ENCODE data around the gene CRYBG3. TPM values are rescaled to one million over a fixed set of nuclear protein-coding genes. Genes with fewer than 3 reads are reported as not detected.
"Not testable (repeated sequence)": the region's sequence is repeated elsewhere in the genome, so short reads cannot be mapped to it uniquely, and the experiment has no call there.

CRYBG3 gene
- polyA plus RNA-seq, 3 donors from 2014 or later: 0.17 to 0.48 TPM; not detected in 1

GRCh38 chr3:97823046-97824004 is 1.5 kb downstream of the CRYBG3 start:
- Mint-ChIP-seq H3K27me3 (ENCODE audit: low read depth in 3 of 3) (peaks cover 4 to 17% (median 13%) of the 10 kb centered on the region in 3 donors), H3K27ac (peak overlapping the region in 3 of 6 donors; percentile 54 to 81 (median 62)), H3K36me3 (no peaks in the 10 kb centered on the region), H3K9me3 (no peaks in the 10 kb centered on the region), H3K4me3 (peak overlapping the region; percentile 89 to 97 (median 92)), H3K4me1 (peaks cover 22 to 33% of the 10 kb centered on the region in 2 donors)
- no peak for DNase-seq

GRCh38 chr3:97825101-97825500 is 3.3 kb downstream of the CRYBG3 start:
- Mint-ChIP-seq H3K27ac (no peak overlapping the region), H3K4me1 (peaks cover 22 to 31% of the 10 kb centered on the region in 2 donors), H3K36me3 (no peaks in the 10 kb centered on the region), H3K27me3 (ENCODE audit: low read depth in 3 of 3) (peaks cover 4 to 15% (median 11%) of the 10 kb centered on the region in 3 donors), H3K4me3 (no peak overlapping the region), H3K9me3 (no peaks in the 10 kb centered on the region)
- no peak for DNase-seq

GRCh38 chr3:97827741-97828471 is 6.1 kb downstream of the CRYBG3 start:
- no peak overlapping the region for H3K27ac Mint-ChIP-seq
- H3K36me3 Mint-ChIP-seq: no peaks in the 10 kb centered on the region
- no peaks in the 10 kb centered on the region for H3K9me3 Mint-ChIP-seq
- peaks cover 5 to 9% (median 9%) of the 10 kb centered on the region in 3 donors for H3K27me3 Mint-ChIP-seq (ENCODE audit: low read depth in 3 of 3)
- DNase-seq: no peak
- no peak overlapping the region for H3K4me3 Mint-ChIP-seq
- H3K4me1 Mint-ChIP-seq: peaks cover 7 to 8% of the 10 kb centered on the region in 2 donors

GRCh38 chr3:97829198-97829597 is 7.4 kb downstream of the CRYBG3 start:
- H3K27ac Mint-ChIP-seq: no peak overlapping the region
- no peak overlapping the region for H3K4me3 Mint-ChIP-seq
- H3K27me3 Mint-ChIP-seq (ENCODE audit: low read depth in 3 of 3): peaks cover 2 to 9% (median 5%) of the 10 kb centered on the region in 3 donors
- no peaks in the 10 kb centered on the region for H3K36me3 Mint-ChIP-seq
- no peaks in the 10 kb centered on the region for H3K4me1 Mint-ChIP-seq
- DNase-seq: no peak
- peaks cover 0 to 1% (median 0%) of the 10 kb centered on the region in 6 donors for H3K9me3 Mint-ChIP-seq

GRCh38 chr3:97830638-97831037 is 8.8 kb downstream of the CRYBG3 start:
- H3K9me3 Mint-ChIP-seq: peaks cover 0 to 1% (median 0%) of the 10 kb centered on the region in 6 donors
- peaks cover 4 to 8% (median 5%) of the 10 kb centered on the region in 3 donors for H3K27me3 Mint-ChIP-seq (ENCODE audit: low read depth in 3 of 3)
- no peak overlapping the region for H3K27ac Mint-ChIP-seq

GRCh38 chr3:97831140-97831539 is 9.3 kb downstream of the CRYBG3 start:
- H3K27me3 Mint-ChIP-seq (ENCODE audit: low read depth in 3 of 3): peaks cover 3 to 8% (median 5%) of the 10 kb centered on the region in 3 donors
- H3K4me3 Mint-ChIP-seq: no peak overlapping the region
- H3K4me1 Mint-ChIP-seq: no peaks in the 10 kb centered on the region
- H3K27ac Mint-ChIP-seq: no peak overlapping the region
- no peak for DNase-seq
- peaks cover 0 to 1% (median 0%) of the 10 kb centered on the region in 6 donors for H3K9me3 Mint-ChIP-seq
- H3K36me3 Mint-ChIP-seq: no peaks in the 10 kb centered on the region

More at GRCh38 chr3:97830638-97831037, 8.8 kb downstream of the CRYBG3 start:
- Mint-ChIP-seq H3K4me1 (no peaks in the 10 kb centered on the region), H3K36me3 (no peaks in the 10 kb centered on the region), H3K4me3 (no peak overlapping the region)
- no peak for DNase-seq

- H3K36me3 Mint-ChIP-seq; H3K27ac Mint-ChIP-seq; H3K27me3 Mint-ChIP-seq (ENCODE audit: low read depth in 3 of 3); H3K4me3 Mint-ChIP-seq; H3K4me1 Mint-ChIP-seq; DNase-seq; H3K9me3 Mint-ChIP-seq: not testable (repeated sequence)
These were observed 11.4 kb downstream of the CRYBG3 start for GRCh38 chr3:97833184-97833583.

GRCh38 chr3:97835761-97836160 is 13.9 kb downstream of the CRYBG3 start:
- Mint-ChIP-seq H3K27ac (no peak overlapping the region), H3K27me3 (ENCODE audit: low read depth in 3 of 3) (peaks cover 3 to 5% (median 3%) of the 10 kb centered on the region in 3 donors), H3K36me3 (no peaks in the 10 kb centered on the region), H3K4me3 (no peak overlapping the region), H3K9me3 (peaks cover 0 to 1% (median 0%) of the 10 kb centered on the region in 6 donors), H3K4me1 (no peaks in the 10 kb centered on the region)
- DNase-seq: no peak

- H3K36me3 Mint-ChIP-seq: no peaks in the 10 kb centered on the region
- H3K4me3 Mint-ChIP-seq: no peak overlapping the region
- no peaks in the 10 kb centered on the region for H3K4me1 Mint-ChIP-seq
- no peak overlapping the region for H3K27ac Mint-ChIP-seq
- H3K9me3 Mint-ChIP-seq: peaks cover 0 to 1% (median 0%) of the 10 kb centered on the region in 6 donors
- H3K27me3 Mint-ChIP-seq (ENCODE audit: low read depth in 3 of 3): peaks cover 2 to 4% (median 2%) of the 10 kb centered on the region in 3 donors
- no peak for DNase-seq
These were observed 16.6 kb downstream of the CRYBG3 start for GRCh38 chr3:97838393-97838792.

- Mint-ChIP-seq H3K4me3 (no peak overlapping the region), H3K27ac (no peak overlapping the region), H3K36me3 (no peaks in the 10 kb centered on the region), H3K9me3 (no peaks in the 10 kb centered on the region), H3K4me1 (no peaks in the 10 kb centered on the region), H3K27me3 (ENCODE audit: low read depth in 3 of 3) (peaks cover 2 to 4% (median 4%) of the 10 kb centered on the region in 3 donors)
- no peak for DNase-seq
These were observed 18.1 kb downstream of the CRYBG3 start for GRCh38 chr3:97839944-97840343.

GRCh38 chr3:97841304-97841703 is 19.5 kb downstream of the CRYBG3 start:
- no peaks in the 10 kb centered on the region for H3K9me3 Mint-ChIP-seq
- H3K36me3 Mint-ChIP-seq: no peaks in the 10 kb centered on the region
- no peak overlapping the region for H3K4me3 Mint-ChIP-seq
- H3K4me1 Mint-ChIP-seq: no peaks in the 10 kb centered on the region
- no peak overlapping the region for H3K27ac Mint-ChIP-seq
- no peak for DNase-seq
- peaks cover 2 to 5% (median 3%) of the 10 kb centered on the region in 3 donors for H3K27me3 Mint-ChIP-seq (ENCODE audit: low read depth in 3 of 3)

- H3K36me3 Mint-ChIP-seq: no peaks in the 10 kb centered on the region
- no peak for DNase-seq
- H3K4me1 Mint-ChIP-seq: no peaks in the 10 kb centered on the region
- H3K4me3 Mint-ChIP-seq: no peak overlapping the region
- H3K27ac Mint-ChIP-seq: no peak overlapping the region
- H3K9me3 Mint-ChIP-seq: no peaks in the 10 kb centered on the region
- H3K27me3 Mint-ChIP-seq (ENCODE audit: low read depth in 3 of 3): peaks cover 2 to 5% (median 4%) of the 10 kb centered on the region in 3 donors
These were observed 20.1 kb downstream of the CRYBG3 start for GRCh38 chr3:97841956-97842355.

- Mint-ChIP-seq H3K4me1 (no peaks in the 10 kb centered on the region), H3K27ac (no peak overlapping the region), H3K4me3 (no peak overlapping the region), H3K36me3 (no peaks in the 10 kb centered on the region), H3K9me3 (peaks cover 0 to 7% (median 0%) of the 10 kb centered on the region in 6 donors), H3K27me3 (ENCODE audit: low read depth in 3 of 3) (peaks cover 0 to 7% (median 2%) of the 10 kb centered on the region in 3 donors)
- no peak for DNase-seq
These were observed 27.0 kb downstream of the CRYBG3 start for GRCh38 chr3:97848779-97849178.

- Mint-ChIP-seq H3K27me3 (ENCODE audit: low read depth in 3 of 3) (peaks cover 0 to 7% (median 4%) of the 10 kb centered on the region in 3 donors), H3K27ac (no peak overlapping the region), H3K4me3 (no peak overlapping the region), H3K4me1 (no peaks in the 10 kb centered on the region), H3K36me3 (no peaks in the 10 kb centered on the region), H3K9me3 (peaks cover 0 to 11% (median 0%) of the 10 kb centered on the region in 6 donors)
- no peak for DNase-seq
These were observed 35.6 kb downstream of the CRYBG3 start for GRCh38 chr3:97857401-97857800.
